T1000 (cell line): ENCODE measurements around the gene CDH4.
"Not testable (repeated sequence)": the region's sequence is repeated elsewhere in the genome, so short reads cannot be mapped to it uniquely, and the experiment has no call there.

Source experiments
- DNase-seq: peaks from one replicate; lab custom pipeline; 2025; ENCODE audit warnings: mixed read lengths; lab: John Stamatoyannopoulos, UW

Gene CDH4

GRCh38 chr20:61459266-61459665 is 207.2 kb downstream of the CDH4 start:
- no peak for DNase-seq

GRCh38 chr20:61459705-61460104 is 207.6 kb downstream of the CDH4 start:
- no peak for DNase-seq

GRCh38 chr20:61460261-61461052 is 208.4 kb downstream of the CDH4 start:
- no peak for DNase-seq

GRCh38 chr20:61461461-61461860 is 209.4 kb downstream of the CDH4 start:
- DNase-seq = no peak

GRCh38 chr20:61464307-61465303 is 212.5 kb downstream of the CDH4 start:
- DNase-seq = no peak

- DNase-seq = no peak
These were observed 223.7 kb downstream of the CDH4 start for GRCh38 chr20:61475729-61476128.

GRCh38 chr20:61476956-61477355 is 224.9 kb downstream of the CDH4 start:
- no peak for DNase-seq

GRCh38 chr20:61477451-61477861 is 225.4 kb downstream of the CDH4 start:
- no peak for DNase-seq

- no peak for DNase-seq
These were observed 226.0 kb downstream of the CDH4 start for GRCh38 chr20:61478094-61478493.

GRCh38 chr20:61478611-61479305 is 226.7 kb downstream of the CDH4 start:
- no peak for DNase-seq

- not testable (repeated sequence) for DNase-seq
These were observed 227.4 kb downstream of the CDH4 start for GRCh38 chr20:61479433-61479832.

- no peak for DNase-seq
These were observed 228.2 kb downstream of the CDH4 start for GRCh38 chr20:61480158-61480825.

- no peak for DNase-seq
These were observed 230.2 kb downstream of the CDH4 start for GRCh38 chr20:61482056-61482887.

GRCh38 chr20:61482901-61483300 is 230.8 kb downstream of the CDH4 start:
- no peak for DNase-seq

- DNase-seq = no peak
These were observed 231.4 kb downstream of the CDH4 start for GRCh38 chr20:61483336-61484067.

GRCh38 chr20:61486198-61486597 is 234.1 kb downstream of the CDH4 start:
- no peak for DNase-seq

- no peak for DNase-seq
These were observed 235.4 kb downstream of the CDH4 start for GRCh38 chr20:61487346-61487996.

GRCh38 chr20:61487997-61488371 is 235.9 kb downstream of the CDH4 start:
- no peak for DNase-seq

GRCh38 chr20:61490721-61491120 is 238.7 kb downstream of the CDH4 start:
- no peak for DNase-seq

GRCh38 chr20:61492065-61492464 is 240.0 kb downstream of the CDH4 start:
- no peak for DNase-seq
